CD4-positive, alpha-beta T cell treated with Interleukin-21 for 1 hour (primary cell): ENCODE data around the gene HOXD1.

Source experiments
- DNase-seq: peaks from one replicate; pipeline ENCODE4 v3.0.0-alpha.2; 2020

The HOXD1 gene

GRCh38 chr2:176154576-176155252, 33.8 kb upstream of the HOXD1 start:
- DNase-seq = no peak

- DNase-seq = no peak
These were observed 33.0 kb upstream of the HOXD1 start for GRCh38 chr2:176155356-176156044.

GRCh38 chr2:176156301-176156806, 32.1 kb upstream of the HOXD1 start:
- no peak for DNase-seq

GRCh38 chr2:176156807-176157498, 31.5 kb upstream of the HOXD1 start, which contains the start of gene HOXD3:
TSS of gene HOXD3 (plus strand) at chr2:176157307. CDS start at chr2:176169115, 11,808 bp downstream.
- DNase-seq = no peak

- DNase-seq = no peak
These were observed 30.8 kb upstream of the HOXD1 start for GRCh38 chr2:176157499-176158185.

- no peak for DNase-seq
These were observed 30.3 kb upstream of the HOXD1 start for GRCh38 chr2:176158186-176158591.

- no peak for DNase-seq
These were observed 29.4 kb upstream of the HOXD1 start for GRCh38 chr2:176158855-176159662.

- no peak for DNase-seq
These were observed 28.7 kb upstream of the HOXD1 start for GRCh38 chr2:176159663-176160250.

- no peak for DNase-seq
These were observed 28.1 kb upstream of the HOXD1 start for GRCh38 chr2:176160251-176160985.

- DNase-seq = no peak
These were observed 27.3 kb upstream of the HOXD1 start for GRCh38 chr2:176160986-176161824.

GRCh38 chr2:176161825-176162626, 26.4 kb upstream of the HOXD1 start:
- no peak for DNase-seq

GRCh38 chr2:176162911-176163671, 25.4 kb upstream of the HOXD1 start:
- DNase-seq = no peak

- no peak for DNase-seq
These were observed 24.8 kb upstream of the HOXD1 start for GRCh38 chr2:176163672-176164056.

GRCh38 chr2:176164201-176164600, 24.3 kb upstream of the HOXD1 start:
- DNase-seq = no peak

GRCh38 chr2:176164611-176165369, 23.7 kb upstream of the HOXD1 start:
- no peak for DNase-seq

- no peak for DNase-seq
These were observed 23.0 kb upstream of the HOXD1 start for GRCh38 chr2:176165370-176166050.

- no peak for DNase-seq
These were observed 22.2 kb upstream of the HOXD1 start for GRCh38 chr2:176166272-176166671.
